HG03159 (cell line): Measurements from ENCODE around the gene GSTM1.

Experiments used
- ATAC-seq: cut with Tn5 transposase; IDR thresholded peaks from one replicate; pipeline ENCODE4 v1.9.1; 2021; ENCODE audit warnings: mild to moderate bottlenecking, moderate library complexity; ENCODE audit not compliant: unreplicated experiment

GSTM1 gene

GRCh38 chr1:109687641-109688499 lies at the start of gene GSTM1:
Gene GSTM1 (plus strand): TSS chr1:109687817. CDS start chr1:109687874, 57 bp downstream.
- peak; percentile 96 for ATAC-seq

GRCh38 chr1:109639063-109639840 lies 48.4 kb upstream of the GSTM1 start:
- no peak for ATAC-seq

GRCh38 chr1:109639841-109640184 lies 47.8 kb upstream of the GSTM1 start:
- no peak for ATAC-seq

- ATAC-seq = peak; percentile 60
Observed at GRCh38 chr1:109640285-109640865, 47.2 kb upstream of the GSTM1 start.

GRCh38 chr1:109641078-109641740 lies 46.4 kb upstream of the GSTM1 start:
- ATAC-seq = no peak

- no peak for ATAC-seq
Observed at GRCh38 chr1:109641861-109642260, 45.8 kb upstream of the GSTM1 start.

- no peak for ATAC-seq
Observed at GRCh38 chr1:109642626-109643025, 45.0 kb upstream of the GSTM1 start.

- peak; percentile 85 for ATAC-seq
Observed at GRCh38 chr1:109643385-109644230, 44.0 kb upstream of the GSTM1 start.

- no peak for ATAC-seq
Observed at GRCh38 chr1:109644670-109645069, 42.9 kb upstream of the GSTM1 start.

GRCh38 chr1:109649491-109649914 lies 38.1 kb upstream of the GSTM1 start:
- ATAC-seq = no peak

GRCh38 chr1:109650609-109651008 lies 37.0 kb upstream of the GSTM1 start:
- ATAC-seq = no peak

- no peak for ATAC-seq
Observed at GRCh38 chr1:109652402-109652801, 35.2 kb upstream of the GSTM1 start.

- ATAC-seq = no peak
Observed at GRCh38 chr1:109653306-109653705, 34.3 kb upstream of the GSTM1 start.

GRCh38 chr1:109654519-109654918 lies 33.1 kb upstream of the GSTM1 start:
- ATAC-seq = no peak

- ATAC-seq = peak; percentile 84
Observed at GRCh38 chr1:109655615-109656519, 31.8 kb upstream of the GSTM1 start, which contains the start of gene GSTM4. Gene GSTM4 (plus strand): TSS chr1:109656099. CDS start chr1:109656390, 291 bp downstream.

- ATAC-seq = no peak
Observed at GRCh38 chr1:109657395-109657794, 30.2 kb upstream of the GSTM1 start.

- ATAC-seq = no peak
Observed at GRCh38 chr1:109657970-109658369, 29.6 kb upstream of the GSTM1 start.

GRCh38 chr1:109658533-109659042 lies 29.0 kb upstream of the GSTM1 start:
- ATAC-seq = no peak

GRCh38 chr1:109659145-109659544 lies 28.5 kb upstream of the GSTM1 start:
- ATAC-seq = no peak
